IMR-90 (cell line): ENCODE results near the gene COL9A3. TPM values are rescaled to one million over a fixed set of nuclear protein-coding genes. Genes with fewer than 3 reads are reported as not detected.

ENCODE experiments used
- ATAC-seq: fragments of 200-7000 bp; cut with Tn5 transposase; 2 replicates; pipeline ENCODE4 v1.9.1; 2020; ENCODE audit warnings: low read depth, mild to moderate bottlenecking, moderate library complexity
- BruUV-seq: library from RNA; stranded (reverse); fragments of 400-500 nt; replicated peaks from 2 replicates; lab custom pipeline; 2021; lab: Mats Ljungman, UMichigan
- CTCF ChIA-PET: fragments of 300-600 bp; formaldehyde crosslinking; extraction: SDS; loops from one replicate; lab custom pipeline; 2021; ENCODE audit warnings: antibody characterized with exemption; lab: Yijun Ruan, JAX
- POLR2A ChIA-PET: fragments of 300-600 bp; sonication (Branson Sonifier 250); formaldehyde crosslinking; loops from one replicate; lab custom pipeline; 2022; ENCODE audit warnings: antibody characterized with exemption; ENCODE audit not compliant: unreplicated experiment; lab: Charles Lee
- DNase-seq: peaks from one replicate; pipeline ENCODE4 v3.0.0; 2013
- H2AFZ ChIP-seq: replicated peaks from 2 replicates; pipeline ENCODE3; 2013; ENCODE audit warnings: low read length, mild to moderate bottlenecking; ENCODE audit not compliant: poor library complexity
- H2AK5ac ChIP-seq: 2 replicates; pipeline ENCODE4 v1.6.1; 2013; ENCODE audit warnings: low read depth, low read length, inconsistent platforms
- H2AK9ac ChIP-seq: replicated peaks from 2 replicates; pipeline ENCODE3; 2013; ENCODE audit warnings: mild to moderate bottlenecking, low read depth, low read length, moderate library complexity; ENCODE audit not compliant: poor library complexity
- H2BK120ac ChIP-seq: 2 replicates; pipeline ENCODE4 v1.6.1; 2013; ENCODE audit warnings: low read depth, low read length, inconsistent platforms
- H2BK15ac ChIP-seq: 3 replicates; pipeline ENCODE4 v1.6.1; 2013; ENCODE audit warnings: low read depth, low read length, inconsistent platforms
- H2BK20ac ChIP-seq: 2 replicates; pipeline ENCODE4 v1.6.1; 2013; ENCODE audit warnings: low read depth, mild to moderate bottlenecking, inconsistent platforms, low read length, moderate library complexity
- H2BK5ac ChIP-seq: 2 replicates; pipeline ENCODE4 v1.6.1; 2013; ENCODE audit warnings: mild to moderate bottlenecking, low read depth, low read length, inconsistent platforms; ENCODE audit not compliant: poor library complexity, severe bottlenecking
- H3K14ac ChIP-seq: replicated peaks from 2 replicates; pipeline ENCODE4 v1.6.1; 2013; ENCODE audit warnings: low read depth, low read length, inconsistent platforms
- H3K18ac ChIP-seq: 2 replicates; pipeline ENCODE4 v1.6.1; 2013; ENCODE audit warnings: low read depth, low read length, control low read depth
- H3K23ac ChIP-seq: 2 replicates; pipeline ENCODE4 v1.6.1; 2013; ENCODE audit warnings: low read depth, low read length, inconsistent platforms
- H3K27ac ChIP-seq: 2 replicates; pipeline ENCODE4 v1.5.1; 2013; ENCODE audit warnings: mild to moderate bottlenecking, control low read depth, low read length; ENCODE audit not compliant: insufficient read depth
- H3K27me3 ChIP-seq: 2 replicates; pipeline ENCODE4 v1.6.1; 2013; ENCODE audit warnings: low read length; ENCODE audit not compliant: control insufficient read depth, insufficient read depth
- H3K36me3 ChIP-seq: 2 replicates; pipeline ENCODE4 v1.6.1; 2013; ENCODE audit warnings: low read length, mixed read lengths; ENCODE audit not compliant: control insufficient read depth, insufficient read depth
- H3K4ac ChIP-seq: 2 replicates; pipeline ENCODE4 v1.6.1; 2013; ENCODE audit warnings: low read depth, low read length, inconsistent platforms
- H3K4me1 ChIP-seq: 2 replicates; pipeline ENCODE4 v1.6.1; 2013; ENCODE audit warnings: low read length, mixed read lengths; ENCODE audit not compliant: control insufficient read depth, insufficient read depth
- H3K4me2 ChIP-seq: 2 replicates; pipeline ENCODE4 v1.6.1; 2013; ENCODE audit warnings: low read depth, mild to moderate bottlenecking, control low read depth, low read length, moderate library complexity
- H3K4me3 ChIP-seq: 2 replicates; pipeline ENCODE4 v1.5.1; 2013; ENCODE audit warnings: low read depth, mild to moderate bottlenecking, control low read depth, low read length, moderate library complexity; ENCODE audit not compliant: insufficient read depth
- H3K56ac ChIP-seq: 2 replicates; pipeline ENCODE4 v1.6.1; 2013; ENCODE audit warnings: low read length, inconsistent platforms; ENCODE audit not compliant: insufficient read depth; ENCODE audit errors: extremely low read depth
- H3K79me1 ChIP-seq, 2 experiments: 2 replicates each; pipeline ENCODE4 v1.6.1; 2013; ENCODE audit warnings: low read length in 2 of 2, inconsistent platforms in 1 of 2, low read depth in 1 of 2
- H3K9ac ChIP-seq: 2 replicates; pipeline ENCODE4 v1.6.1; 2013; ENCODE audit warnings: low read depth, low read length, control low read depth
- H3K9me1 ChIP-seq: 2 replicates; pipeline ENCODE4 v1.6.1; 2013; ENCODE audit warnings: low read length, inconsistent platforms; ENCODE audit not compliant: insufficient read depth
- H3K9me3 ChIP-seq: 2 replicates; pipeline ENCODE4 v1.6.1; 2013; ENCODE audit warnings: low read length; ENCODE audit not compliant: control insufficient read depth, insufficient read depth
- H4K20me1 ChIP-seq: 2 replicates; pipeline ENCODE4 v1.6.1; 2013; ENCODE audit warnings: low read length, inconsistent platforms; ENCODE audit not compliant: insufficient read depth
- H4K5ac ChIP-seq: 2 replicates; pipeline ENCODE4 v1.6.1; 2013; ENCODE audit warnings: mild to moderate bottlenecking, low read depth, low read length, control low read depth
- H4K8ac ChIP-seq, 2 experiments: 2 replicates each; pipeline ENCODE4 v1.6.1; 2013; ENCODE audit warnings: low read depth in 2 of 2, low read length in 2 of 2, control low read depth in 1 of 2, inconsistent platforms in 1 of 2
- H4K91ac ChIP-seq: 2 replicates; pipeline ENCODE4 v1.6.1; 2013; ENCODE audit warnings: low read depth, low read length, inconsistent platforms; ENCODE audit not compliant: insufficient read depth
- BHLHE40 ChIP-seq: fragments of 150-350 bp; IDR thresholded peaks from 2 replicates; pipeline ENCODE4 v1.6.1; 2016; ENCODE audit warnings: mild to moderate bottlenecking, low read depth, low read length
- RFX5 ChIP-seq: IDR thresholded peaks from 2 replicates; pipeline ENCODE4 v1.8.0; 2012; ENCODE audit warnings: low read depth, mild to moderate bottlenecking, low read length, moderate library complexity
- SMC3 ChIP-seq: fragments of 150-350 bp; IDR thresholded peaks from 2 replicates; pipeline ENCODE4 v1.6.1; 2016; ENCODE audit warnings: low read depth, mild to moderate bottlenecking, antibody characterized with exemption, low read length, moderate library complexity
- WGBS, 2 experiments: methylation state at CpG; one replicate each; pipeline versions ENCODE4 v1.1.5 to v1.1.7; 2013; ENCODE audit warnings: missing lambda C conversion rate in 2 of 2; ENCODE audit not compliant: insufficient read length in 1 of 2; ENCODE audit errors: extremely low coverage in 2 of 2; 5-methylcytosine and 5-hydroxymethylcytosine counted together
- dilution Hi-C: fragments of 300-500 bp; cut with HindIII; formaldehyde crosslinking; loops from one replicate; pipeline ENCODE4 v1.14.3; 2018; ENCODE audit warnings: low sequenced_read_pairs; ENCODE audit not compliant: unreplicated experiment
- in situ Hi-C: fragments of 300-500 bp; cut with MboI; formaldehyde crosslinking; loops from 3 replicates; pipeline ENCODE4 v1.14.3; 2019; ENCODE audit warnings: low sequenced_read_pairs, inconsistent platforms, mixed read lengths
- intact Hi-C: fragments of 100-400 bp; cut with micrococcal nuclease; formaldehyde crosslinking; loops from 2 replicates; pipeline ENCODE4 v1.10.0; 2022
- polyA plus RNA-seq, 3 experiments: library from polyadenylated mRNA; depleted of rRNA; stranded (reverse); fragments of >200 nt; gene quantifications; 2 replicates each; pipeline ENCODE4 v1.2.3, GENCODE V29; 2012; ENCODE audit warnings: low replicate concordance in 1 of 3
- total RNA-seq: library from RNA; depleted of rRNA; stranded (reverse); fragments of >200 nt; gene quantifications from 2 replicates; pipeline ENCODE4 v1.2.3, GENCODE V29; 2012
- TF ChIP-seq, protein P1 (sequence below): conservative IDR thresholded peaks from 2 replicates; pipeline ENCODE4 v1.5.1; 2012; ENCODE audit warnings: mild to moderate bottlenecking, low read depth, low read length, improper control_type of control experiment

COL9A3 gene
- total and polyA plus RNA-seq, 2 of the 4 experiments (the other 2 are of a cell fraction) = 0.36 to 1.4 TPM

DNA sequence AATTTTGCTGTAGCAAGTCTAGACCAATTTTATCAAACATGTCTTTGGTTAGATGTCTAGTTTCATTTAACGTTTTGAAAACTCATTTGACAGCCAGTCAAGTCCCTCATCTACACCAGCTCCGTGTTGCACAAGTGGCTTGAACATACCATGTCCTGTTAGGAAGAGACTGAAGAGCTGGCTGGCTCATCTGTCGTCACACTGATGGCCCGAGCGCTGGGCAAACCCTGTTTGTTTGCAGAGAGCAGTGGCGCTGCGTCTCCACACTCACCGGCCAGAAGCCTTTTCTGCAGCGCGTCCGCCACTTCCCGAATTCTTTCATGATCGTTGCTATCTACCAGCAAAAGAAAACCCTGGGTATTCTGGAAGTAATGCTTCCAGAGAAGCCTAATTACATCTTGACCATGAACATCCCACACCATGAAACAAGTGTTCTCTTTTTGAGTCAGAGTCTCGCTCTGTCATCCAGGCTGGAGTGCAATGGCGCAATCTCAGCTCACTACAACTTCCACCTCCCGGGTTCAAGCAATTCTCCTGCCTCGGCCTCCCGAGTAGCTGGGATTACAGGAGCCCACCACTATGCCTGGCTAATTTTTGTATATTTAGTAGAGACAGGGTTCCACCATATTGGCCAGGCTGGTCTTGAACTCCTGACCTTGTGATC, 55.5 kb downstream of the COL9A3 start:
- Histone ChIP-seq H3K9ac (no peak overlapping the region), H2BK20ac (no peak overlapping the region), H4K20me1 (no peaks in the 10 kb centered on the region), H2AK5ac (no peak overlapping the region), H3K4me3 (no peak overlapping the region), H3K4me1 (peaks cover 6% of the 10 kb centered on the region; the same call in 1 of the 2 replicates), H3K9me1 (no peaks in the 10 kb centered on the region; the same call in 1 of the 2 replicates), H4K5ac (no peak overlapping the region), H3K56ac (no peak overlapping the region), H2AK9ac (no peak overlapping the region), H3K18ac (no peak overlapping the region), H3K4ac (no peak overlapping the region), H4K91ac (no peak overlapping the region), H3K27ac (no peak overlapping the region), H3K27me3 (0 out of 2 replicates have a peak, but pooled peaks cover 2% of the 10 kb centered on the region), H3K9me3 (no peaks in the 10 kb centered on the region), H3K36me3 (no peaks in the 10 kb centered on the region), H3K4me2 (no peak overlapping the region), H4K8ac (no peak overlapping the region), H2AFZ (peak overlapping the region; percentile 14), H3K14ac (no peak overlapping the region), H3K23ac (no peak overlapping the region), H2BK120ac (no peak overlapping the region), H2BK5ac (no peak overlapping the region), H3K79me1 (no peaks in the 10 kb centered on the region), H2BK15ac (no peak overlapping the region)
- DNase-seq = no peak
- no TSS peak for BruUV-seq
- intact Hi-C loops = no loop called here
- TF ChIP-seq, protein P1, sequence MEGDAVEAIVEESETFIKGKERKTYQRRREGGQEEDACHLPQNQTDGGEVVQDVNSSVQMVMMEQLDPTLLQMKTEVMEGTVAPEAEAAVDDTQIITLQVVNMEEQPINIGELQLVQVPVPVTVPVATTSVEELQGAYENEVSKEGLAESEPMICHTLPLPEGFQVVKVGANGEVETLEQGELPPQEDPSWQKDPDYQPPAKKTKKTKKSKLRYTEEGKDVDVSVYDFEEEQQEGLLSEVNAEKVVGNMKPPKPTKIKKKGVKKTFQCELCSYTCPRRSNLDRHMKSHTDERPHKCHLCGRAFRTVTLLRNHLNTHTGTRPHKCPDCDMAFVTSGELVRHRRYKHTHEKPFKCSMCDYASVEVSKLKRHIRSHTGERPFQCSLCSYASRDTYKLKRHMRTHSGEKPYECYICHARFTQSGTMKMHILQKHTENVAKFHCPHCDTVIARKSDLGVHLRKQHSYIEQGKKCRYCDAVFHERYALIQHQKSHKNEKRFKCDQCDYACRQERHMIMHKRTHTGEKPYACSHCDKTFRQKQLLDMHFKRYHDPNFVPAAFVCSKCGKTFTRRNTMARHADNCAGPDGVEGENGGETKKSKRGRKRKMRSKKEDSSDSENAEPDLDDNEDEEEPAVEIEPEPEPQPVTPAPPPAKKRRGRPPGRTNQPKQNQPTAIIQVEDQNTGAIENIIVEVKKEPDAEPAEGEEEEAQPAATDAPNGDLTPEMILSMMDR = no peak
- no peak for TF ChIP-seq BHLHE40
- TF ChIP-seq RFX5 = no peak
- no peak for TF ChIP-seq SMC3
- ChIA-PET CTCF (interaction anchor here (1.3 kb wide), 1 partner anchor 22 kb away, joined by 3 read pairs; no protein-coding TSS in a partner anchor), POLR2A (no interaction called here)
- dilution Hi-C loops = no loop called here
- ATAC-seq = no peak
- in situ Hi-C loops = loop anchor here (10.0 kb wide), 1 partner anchor 142 kb away; no protein-coding TSS in a partner anchor
- 60% methylated on average over 1 of the region's 18 CpGs; no CpG with 5 or more reads in 1 of the 2 experiments for WGBS, 2 experiments
